GM06990 (cell line): Measurements from ENCODE around the gene MB21D2.

ENCODE experiments used
- DNase-seq: peaks from one replicate; pipeline ENCODE4 v3.0.0-alpha.2; 2011; ENCODE audit not compliant: insufficient read length; ENCODE audit errors: extremely low read depth
- H3K27me3 ChIP-seq: replicated peaks from 2 replicates; pipeline ENCODE4 v1.6.0; 2011; ENCODE audit warnings: low read length; ENCODE audit not compliant: control insufficient read depth, insufficient read depth
- H3K36me3 ChIP-seq: 2 replicates; pipeline ENCODE4 v1.5.1; 2011; ENCODE audit warnings: low read length; ENCODE audit not compliant: control insufficient read depth, insufficient read depth
- H3K4me3 ChIP-seq: replicated peaks from 2 replicates; pipeline ENCODE4 v1.5.1; 2011; ENCODE audit warnings: low read depth, mild to moderate bottlenecking, control low read depth, low read length
- TF ChIP-seq, protein P1 (sequence below): IDR thresholded peaks from 2 replicates; pipeline ENCODE4 v1.5.1; 2011; ENCODE audit warnings: low read length, control low read depth, mild to moderate bottlenecking, inconsistent platforms; ENCODE audit not compliant: insufficient read depth, poor library complexity, severe bottlenecking

MB21D2 gene

GRCh38 chr3:192897005-192897404 lies 20.7 kb downstream of the MB21D2 start:
- no peak for DNase-seq
- TF ChIP-seq, protein P1, sequence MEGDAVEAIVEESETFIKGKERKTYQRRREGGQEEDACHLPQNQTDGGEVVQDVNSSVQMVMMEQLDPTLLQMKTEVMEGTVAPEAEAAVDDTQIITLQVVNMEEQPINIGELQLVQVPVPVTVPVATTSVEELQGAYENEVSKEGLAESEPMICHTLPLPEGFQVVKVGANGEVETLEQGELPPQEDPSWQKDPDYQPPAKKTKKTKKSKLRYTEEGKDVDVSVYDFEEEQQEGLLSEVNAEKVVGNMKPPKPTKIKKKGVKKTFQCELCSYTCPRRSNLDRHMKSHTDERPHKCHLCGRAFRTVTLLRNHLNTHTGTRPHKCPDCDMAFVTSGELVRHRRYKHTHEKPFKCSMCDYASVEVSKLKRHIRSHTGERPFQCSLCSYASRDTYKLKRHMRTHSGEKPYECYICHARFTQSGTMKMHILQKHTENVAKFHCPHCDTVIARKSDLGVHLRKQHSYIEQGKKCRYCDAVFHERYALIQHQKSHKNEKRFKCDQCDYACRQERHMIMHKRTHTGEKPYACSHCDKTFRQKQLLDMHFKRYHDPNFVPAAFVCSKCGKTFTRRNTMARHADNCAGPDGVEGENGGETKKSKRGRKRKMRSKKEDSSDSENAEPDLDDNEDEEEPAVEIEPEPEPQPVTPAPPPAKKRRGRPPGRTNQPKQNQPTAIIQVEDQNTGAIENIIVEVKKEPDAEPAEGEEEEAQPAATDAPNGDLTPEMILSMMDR = no peak
- Histone ChIP-seq H3K4me3 (no peak overlapping the region), H3K27me3 (no peaks in the 10 kb centered on the region), H3K36me3 (no peaks in the 10 kb centered on the region)

DNA sequence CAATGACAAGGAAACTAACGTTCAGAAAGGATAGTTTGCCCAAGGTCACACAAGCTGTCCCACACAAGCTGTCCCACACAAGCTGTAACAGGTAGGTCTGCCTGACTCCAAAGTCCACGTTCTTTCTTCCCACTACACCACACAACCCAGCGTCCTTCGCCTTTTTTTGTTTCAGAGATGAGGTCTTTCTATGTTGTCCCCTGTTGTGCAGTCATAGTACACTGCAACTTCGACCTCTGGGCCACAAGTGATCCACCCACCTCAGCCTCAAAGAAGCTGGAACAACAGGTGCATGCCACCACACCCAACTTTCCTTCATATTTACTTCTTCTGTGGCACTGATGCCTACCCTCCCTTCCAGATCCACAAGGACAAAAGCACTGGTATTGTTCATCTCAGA lies 21.4 kb downstream of the MB21D2 start:
- Histone ChIP-seq H3K4me3 (no peak overlapping the region), H3K27me3 (no peaks in the 10 kb centered on the region), H3K36me3 (no peaks in the 10 kb centered on the region)
- TF ChIP-seq, protein P1 = no peak
- no peak for DNase-seq

GRCh38 chr3:192894676-192895075 lies 23.0 kb downstream of the MB21D2 start:
- no peaks in the 10 kb centered on the region for H3K36me3 ChIP-seq

DNA sequence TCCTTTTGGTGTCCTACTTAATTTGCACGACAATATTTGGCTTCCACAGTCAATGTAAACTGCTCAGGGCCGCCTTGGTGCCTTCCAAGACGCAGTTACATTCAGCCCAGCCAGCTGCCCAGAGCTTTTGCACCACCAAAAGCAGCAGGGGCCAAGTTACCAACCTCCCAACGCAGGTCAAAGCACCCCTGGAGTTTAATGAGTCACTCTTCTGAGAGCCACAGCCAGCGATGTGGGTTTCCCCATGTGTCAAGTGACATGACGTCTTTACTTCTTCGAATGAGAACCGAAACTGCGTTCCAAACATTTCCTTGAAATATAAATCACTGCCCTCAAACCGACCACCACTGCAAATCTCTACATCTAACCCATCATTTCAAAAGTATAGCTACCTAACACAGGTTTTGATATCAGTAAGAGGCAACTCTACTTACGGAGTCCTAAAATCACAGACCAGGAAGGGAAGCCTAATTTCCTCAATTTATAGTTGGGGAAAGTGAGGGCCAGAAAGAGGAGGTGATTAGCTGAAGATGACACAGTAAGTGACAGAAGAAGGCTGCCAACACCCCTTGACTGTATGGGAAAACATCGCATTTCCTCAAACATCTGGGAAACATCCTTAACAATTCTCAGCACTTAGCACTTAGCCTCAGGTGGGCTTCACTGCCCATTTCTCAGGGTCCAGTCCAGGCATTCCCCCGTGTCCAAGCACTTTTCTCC lies 24.5 kb downstream of the MB21D2 start:
- peak; percentile 74 for DNase-seq
- Histone ChIP-seq H3K27me3 (no peaks in the 10 kb centered on the region), H3K4me3 (peak overlapping the region; percentile 18), H3K36me3 (no peaks in the 10 kb centered on the region)
- TF ChIP-seq, protein P1 = no peak

More at GRCh38 chr3:192894676-192895075, 23.0 kb downstream of the MB21D2 start:
- TF ChIP-seq, protein P1 = no peak
- DNase-seq = no peak
- H3K4me3 ChIP-seq = no peak overlapping the region
- H3K27me3 ChIP-seq = no peaks in the 10 kb centered on the region

GRCh38 chr3:192890347-192891335 lies 27.0 kb downstream of the MB21D2 start:
- Histone ChIP-seq H3K4me3 (no peak overlapping the region), H3K36me3 (no peaks in the 10 kb centered on the region), H3K27me3 (no peaks in the 10 kb centered on the region)
- no peak for DNase-seq
- TF ChIP-seq, protein P1 = no peak
